Liver (tissue), 3 donors: ENCODE data around the gene TEC.

Source experiments
- TAF1 ChIP-seq: conservative IDR thresholded peaks from 2 replicates; pipeline ENCODE4 v1.6.1; 2016; ENCODE audit warnings: antibody characterized with exemption, mild to moderate bottlenecking
- TF ChIP-seq, protein P1 (sequence below): IDR thresholded peaks from 2 replicates; pipeline ENCODE4 v1.6.1; 2016; ENCODE audit warnings: antibody characterized with exemption
- TF ChIP-seq, protein P2 (sequence below): fragments of 150-350 bp; IDR thresholded peaks from 2 replicates; pipeline ENCODE4 v1.5.1; 2017; ENCODE audit warnings: improper control_type of control experiment, low read depth, low read length; ENCODE audit not compliant: missing input control
- TF ChIP-seq, protein P3 (sequence below): IDR thresholded peaks from 2 replicates; pipeline ENCODE4 v1.6.1; 2016; ENCODE audit warnings: antibody characterized with exemption
- donor health status: healthy.
- donor health status: healthy.

DNA sequence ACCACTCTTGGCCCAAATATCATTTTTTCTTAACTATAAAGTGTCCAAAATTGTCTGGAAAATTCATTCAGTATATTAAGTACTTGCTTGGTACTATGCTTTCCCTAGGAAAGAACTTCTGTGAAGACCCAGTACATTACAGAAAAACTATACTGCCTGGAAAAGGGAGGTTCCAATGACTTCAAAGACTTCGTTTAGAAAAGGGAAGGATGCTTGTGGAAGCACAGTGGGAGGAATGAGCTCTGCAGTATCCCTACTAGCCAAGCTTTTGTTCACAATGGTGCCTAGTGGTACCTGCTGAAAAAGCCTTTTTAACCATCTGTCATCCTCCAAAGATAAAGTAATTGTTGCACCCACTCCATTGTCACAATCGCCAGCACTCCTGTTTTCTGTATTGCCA is 7.2 kb downstream of the TEC start:
- TF ChIP-seq, protein P1, sequence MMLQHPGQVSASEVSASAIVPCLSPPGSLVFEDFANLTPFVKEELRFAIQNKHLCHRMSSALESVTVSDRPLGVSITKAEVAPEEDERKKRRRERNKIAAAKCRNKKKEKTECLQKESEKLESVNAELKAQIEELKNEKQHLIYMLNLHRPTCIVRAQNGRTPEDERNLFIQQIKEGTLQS = no peak
- TF ChIP-seq, protein P2, sequence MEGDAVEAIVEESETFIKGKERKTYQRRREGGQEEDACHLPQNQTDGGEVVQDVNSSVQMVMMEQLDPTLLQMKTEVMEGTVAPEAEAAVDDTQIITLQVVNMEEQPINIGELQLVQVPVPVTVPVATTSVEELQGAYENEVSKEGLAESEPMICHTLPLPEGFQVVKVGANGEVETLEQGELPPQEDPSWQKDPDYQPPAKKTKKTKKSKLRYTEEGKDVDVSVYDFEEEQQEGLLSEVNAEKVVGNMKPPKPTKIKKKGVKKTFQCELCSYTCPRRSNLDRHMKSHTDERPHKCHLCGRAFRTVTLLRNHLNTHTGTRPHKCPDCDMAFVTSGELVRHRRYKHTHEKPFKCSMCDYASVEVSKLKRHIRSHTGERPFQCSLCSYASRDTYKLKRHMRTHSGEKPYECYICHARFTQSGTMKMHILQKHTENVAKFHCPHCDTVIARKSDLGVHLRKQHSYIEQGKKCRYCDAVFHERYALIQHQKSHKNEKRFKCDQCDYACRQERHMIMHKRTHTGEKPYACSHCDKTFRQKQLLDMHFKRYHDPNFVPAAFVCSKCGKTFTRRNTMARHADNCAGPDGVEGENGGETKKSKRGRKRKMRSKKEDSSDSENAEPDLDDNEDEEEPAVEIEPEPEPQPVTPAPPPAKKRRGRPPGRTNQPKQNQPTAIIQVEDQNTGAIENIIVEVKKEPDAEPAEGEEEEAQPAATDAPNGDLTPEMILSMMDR = no peak
- no peak for TF ChIP-seq TAF1
- TF ChIP-seq, protein P3, sequence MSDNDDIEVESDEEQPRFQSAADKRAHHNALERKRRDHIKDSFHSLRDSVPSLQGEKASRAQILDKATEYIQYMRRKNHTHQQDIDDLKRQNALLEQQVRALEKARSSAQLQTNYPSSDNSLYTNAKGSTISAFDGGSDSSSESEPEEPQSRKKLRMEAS = no peak
